ENCODE data around the gene TMEM167A. TPM values are rescaled to one million over a fixed set of nuclear protein-coding genes. Genes with fewer than 3 reads are reported as not detected.
A peak's percentile ranks its signal among the peaks of the same experiment; 100 is the strongest.

The TMEM167A gene
- polyA plus RNA-seq (2012; ENCODE audit: insufficient read length, low read depth), result 50.7 TPM

DNA sequence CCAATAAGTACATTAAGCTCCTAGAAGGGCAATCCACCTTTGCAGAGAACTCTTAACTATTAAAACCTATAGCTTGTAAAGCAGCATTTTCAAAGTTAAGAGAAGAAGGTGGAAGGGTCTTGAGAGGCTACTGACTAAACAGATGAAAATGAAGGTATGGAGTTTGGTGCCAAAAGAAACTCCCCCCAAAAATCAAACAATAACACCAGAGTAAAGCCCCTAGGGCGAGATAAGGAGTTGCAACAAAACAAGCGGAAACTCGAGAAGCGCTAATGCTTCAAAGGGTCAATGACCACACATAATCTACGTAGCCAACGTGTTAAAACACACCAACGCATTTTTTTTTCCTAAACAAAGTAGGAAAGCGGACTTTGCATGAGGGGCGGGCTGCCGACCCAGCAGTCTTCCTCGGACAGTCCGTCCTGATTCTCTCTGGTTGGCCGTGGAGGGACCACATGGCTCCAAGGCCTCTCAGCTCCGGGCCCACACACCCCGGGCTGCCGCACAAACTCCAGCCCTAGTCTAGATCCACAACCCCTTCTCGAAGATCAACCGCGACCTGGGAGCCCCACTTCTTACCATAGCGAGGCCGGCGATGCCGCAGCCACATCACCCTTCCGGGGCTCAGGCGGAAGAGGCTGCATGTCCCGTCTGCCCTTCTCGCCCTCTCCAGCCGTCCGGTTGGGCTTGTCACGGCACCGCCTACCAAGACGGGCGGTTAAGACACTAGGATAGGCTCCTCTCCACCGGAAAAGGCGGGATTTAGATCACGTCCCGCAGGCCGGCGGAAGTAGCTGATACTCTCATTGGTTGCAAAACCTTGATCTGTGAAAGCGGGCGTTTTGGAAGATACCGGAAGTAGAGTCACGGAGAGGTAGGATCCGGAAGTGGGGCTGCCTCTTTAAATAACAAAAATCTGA is at the start of gene TMEM167A, which contains the start of gene XRCC4:
Gene TMEM167A, minus strand, starts transcription at position 653 of the 920 bp plus-strand sequence. Its CDS starts 71 bp downstream, at position 582.
Gene XRCC4, plus strand, starts transcription at position 806 of the 920 bp plus-strand sequence. CDS start 27,373 bp downstream, outside the sequence.
- TF ChIP-seq, protein P1, sequence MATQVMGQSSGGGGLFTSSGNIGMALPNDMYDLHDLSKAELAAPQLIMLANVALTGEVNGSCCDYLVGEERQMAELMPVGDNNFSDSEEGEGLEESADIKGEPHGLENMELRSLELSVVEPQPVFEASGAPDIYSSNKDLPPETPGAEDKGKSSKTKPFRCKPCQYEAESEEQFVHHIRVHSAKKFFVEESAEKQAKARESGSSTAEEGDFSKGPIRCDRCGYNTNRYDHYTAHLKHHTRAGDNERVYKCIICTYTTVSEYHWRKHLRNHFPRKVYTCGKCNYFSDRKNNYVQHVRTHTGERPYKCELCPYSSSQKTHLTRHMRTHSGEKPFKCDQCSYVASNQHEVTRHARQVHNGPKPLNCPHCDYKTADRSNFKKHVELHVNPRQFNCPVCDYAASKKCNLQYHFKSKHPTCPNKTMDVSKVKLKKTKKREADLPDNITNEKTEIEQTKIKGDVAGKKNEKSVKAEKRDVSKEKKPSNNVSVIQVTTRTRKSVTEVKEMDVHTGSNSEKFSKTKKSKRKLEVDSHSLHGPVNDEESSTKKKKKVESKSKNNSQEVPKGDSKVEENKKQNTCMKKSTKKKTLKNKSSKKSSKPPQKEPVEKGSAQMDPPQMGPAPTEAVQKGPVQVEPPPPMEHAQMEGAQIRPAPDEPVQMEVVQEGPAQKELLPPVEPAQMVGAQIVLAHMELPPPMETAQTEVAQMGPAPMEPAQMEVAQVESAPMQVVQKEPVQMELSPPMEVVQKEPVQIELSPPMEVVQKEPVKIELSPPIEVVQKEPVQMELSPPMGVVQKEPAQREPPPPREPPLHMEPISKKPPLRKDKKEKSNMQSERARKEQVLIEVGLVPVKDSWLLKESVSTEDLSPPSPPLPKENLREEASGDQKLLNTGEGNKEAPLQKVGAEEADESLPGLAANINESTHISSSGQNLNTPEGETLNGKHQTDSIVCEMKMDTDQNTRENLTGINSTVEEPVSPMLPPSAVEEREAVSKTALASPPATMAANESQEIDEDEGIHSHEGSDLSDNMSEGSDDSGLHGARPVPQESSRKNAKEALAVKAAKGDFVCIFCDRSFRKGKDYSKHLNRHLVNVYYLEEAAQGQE (IDR thresholded peaks at IDR 0.05; ENCODE audit: insufficient read depth in 1 of 2, low read depth in 2 of 2, low read length in 2 of 2), result peak in 1 of 2 experiments; percentile 23; a peak in 1 of 4 replicates
- TF ChIP-seq FOXP2 (optimal IDR thresholded peaks at IDR 0.05; ENCODE audit: borderline replicate concordance, extremely low read depth, extremely low read length, insufficient read depth) (peak; percentile 71), SIN3A (IDR thresholded peaks at IDR 0.05; ENCODE audit: borderline replicate concordance, insufficient read depth, low read length) (no peak), TAF1 (IDR thresholded peaks at IDR 0.05; ENCODE audit: borderline replicate concordance, insufficient read depth, low read length) (peak; percentile 54; the same call in 1 of the 2 replicates), POLR2AphosphoS5 (IDR thresholded peaks at IDR 0.05; ENCODE audit: low read depth, low read length) (peak; percentile 89)

DNA sequence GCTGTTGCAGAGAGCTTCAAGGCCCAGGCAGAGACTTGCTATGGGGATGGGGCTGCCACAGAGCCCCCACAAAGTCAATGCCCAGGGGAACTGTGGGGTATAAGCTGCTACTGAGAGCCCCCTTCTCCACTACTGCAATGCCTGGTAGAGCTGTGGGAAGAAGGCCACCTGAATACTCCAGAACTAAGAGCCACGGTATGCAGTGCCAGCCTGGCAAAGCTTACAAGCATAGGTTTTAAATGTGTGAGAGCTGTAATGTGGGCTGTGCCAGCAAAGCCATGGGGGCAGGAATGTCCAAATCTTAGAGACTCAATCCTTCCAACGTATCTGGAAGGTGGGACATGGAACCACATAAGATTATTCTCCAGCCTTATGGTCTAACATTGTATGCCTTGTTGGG is 49.3 kb upstream of the TMEM167A start:
- TF ChIP-seq TAF1 (IDR thresholded peaks at IDR 0.05; ENCODE audit: borderline replicate concordance, insufficient read depth, low read length) (no peak), POLR2AphosphoS5 (IDR thresholded peaks at IDR 0.05; ENCODE audit: low read depth, low read length) (no peak), SIN3A (IDR thresholded peaks at IDR 0.05; ENCODE audit: borderline replicate concordance, insufficient read depth, low read length) (no peak), FOXP2 (optimal IDR thresholded peaks at IDR 0.05; ENCODE audit: borderline replicate concordance, extremely low read depth, extremely low read length, insufficient read depth) (no peak)
- TF ChIP-seq, protein P1 (IDR thresholded peaks at IDR 0.05; ENCODE audit: insufficient read depth in 1 of 2, low read depth in 2 of 2, low read length in 2 of 2), result no peak

DNA sequence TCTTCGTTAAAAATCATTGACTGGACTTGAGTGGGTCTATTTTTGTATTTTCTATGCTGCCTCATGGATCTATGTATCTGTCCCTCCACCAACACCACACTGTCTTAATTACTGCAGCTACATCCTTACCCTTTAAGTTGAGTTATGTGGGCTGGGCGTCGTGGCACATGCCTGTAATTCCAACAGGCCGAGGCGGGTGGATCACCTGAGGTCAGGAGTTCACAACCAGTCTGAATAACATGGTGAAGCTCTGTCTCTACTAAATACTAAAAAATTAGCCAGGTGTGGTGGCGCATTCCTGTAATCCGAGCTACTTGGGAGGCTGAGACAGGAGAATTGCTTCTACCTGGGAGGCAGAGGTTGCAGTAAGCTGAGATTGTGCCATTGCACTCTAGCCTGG is 48.4 kb upstream of the TMEM167A start:
- TF ChIP-seq FOXP2 (optimal IDR thresholded peaks at IDR 0.05; ENCODE audit: borderline replicate concordance, extremely low read depth, extremely low read length, insufficient read depth) (no peak), POLR2AphosphoS5 (IDR thresholded peaks at IDR 0.05; ENCODE audit: low read depth, low read length) (no peak), TAF1 (IDR thresholded peaks at IDR 0.05; ENCODE audit: borderline replicate concordance, insufficient read depth, low read length) (no peak), SIN3A (IDR thresholded peaks at IDR 0.05; ENCODE audit: borderline replicate concordance, insufficient read depth, low read length) (no peak)
- TF ChIP-seq, protein P1 (IDR thresholded peaks at IDR 0.05; ENCODE audit: insufficient read depth in 1 of 2, low read depth in 2 of 2, low read length in 2 of 2), result no peak

GRCh38 chr5:83124593-83124992 is 47.4 kb upstream of the TMEM167A start:
- TF ChIP-seq TAF1 (IDR thresholded peaks at IDR 0.05; ENCODE audit: borderline replicate concordance, insufficient read depth, low read length) (no peak), FOXP2 (optimal IDR thresholded peaks at IDR 0.05; ENCODE audit: borderline replicate concordance, extremely low read depth, extremely low read length, insufficient read depth) (no peak), POLR2AphosphoS5 (IDR thresholded peaks at IDR 0.05; ENCODE audit: low read depth, low read length) (no peak), SIN3A (IDR thresholded peaks at IDR 0.05; ENCODE audit: borderline replicate concordance, insufficient read depth, low read length) (no peak)
- TF ChIP-seq, protein P1 (IDR thresholded peaks at IDR 0.05; ENCODE audit: insufficient read depth in 1 of 2, low read depth in 2 of 2, low read length in 2 of 2), result no peak
